Occipital lobe (tissue), 2 donors: ENCODE measurements around the gene AGFG2. TPM values are rescaled to one million over a fixed set of nuclear protein-coding genes. Genes with fewer than 3 reads are reported as not detected.
"Not testable (repeated sequence)": the region's sequence is repeated elsewhere in the genome, so short reads cannot be mapped to it uniquely, and the experiment has no call there.

Source experiments
- DNase-seq: peaks from one replicate; lab custom pipeline; 2025; lab: John Stamatoyannopoulos, UW
- total RNA-seq: library from RNA; depleted of rRNA; stranded (reverse); fragments of >200 nt; gene quantifications from one replicate; pipeline ENCODE4 v1.2.3, GENCODE V29; 2014

The AGFG2 gene
- total RNA-seq, 1 donor from 2014 or later = 2.0 TPM

DNA sequence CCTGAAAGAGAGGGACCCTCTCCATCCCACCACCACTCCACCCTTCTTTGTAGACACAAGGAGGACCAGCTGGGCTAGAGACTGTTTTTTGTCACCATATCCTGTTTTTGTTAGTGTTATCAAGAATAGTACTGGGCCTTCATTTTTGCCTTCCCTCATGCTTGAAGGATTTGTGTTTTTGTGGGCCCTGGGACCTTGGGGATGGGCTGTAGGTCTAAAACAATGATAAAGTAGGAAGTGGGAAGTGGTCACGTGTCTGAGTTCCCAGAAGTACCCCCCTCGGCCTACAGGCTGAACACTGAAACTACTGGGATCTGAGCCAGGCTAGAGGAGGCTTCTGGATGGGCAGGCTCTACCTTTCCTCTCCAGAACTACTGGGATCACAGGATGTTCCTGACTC lies 8.9 kb downstream of the AGFG2 start:
- DNase-seq = no peak

GRCh38 chr7:100548446-100548845 lies 9.4 kb downstream of the AGFG2 start:
- DNase-seq = not testable (repeated sequence)

- DNase-seq = no peak
Observed at GRCh38 chr7:100552532-100552931, 13.5 kb downstream of the AGFG2 start.

DNA sequence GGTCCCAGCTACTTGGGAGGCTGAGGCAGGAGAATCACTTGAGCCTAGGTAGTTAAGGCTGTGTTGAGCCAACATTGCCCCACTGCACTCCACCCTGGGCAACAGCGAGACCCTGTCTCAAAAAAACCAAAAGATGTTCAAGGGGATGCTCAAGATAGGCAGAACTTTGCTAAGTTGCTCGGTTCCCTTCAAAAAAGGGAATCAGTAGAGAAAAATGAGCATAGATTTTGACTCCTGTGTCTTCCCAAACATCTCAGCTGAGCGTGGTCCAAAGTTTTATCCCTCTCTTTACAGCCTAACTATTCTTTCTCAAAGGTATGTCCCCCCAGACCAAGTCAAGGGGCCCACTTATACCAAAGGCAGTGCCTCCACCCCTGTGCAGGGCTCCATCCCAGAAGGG lies 14.0 kb downstream of the AGFG2 start:
- DNase-seq = no peak

DNA sequence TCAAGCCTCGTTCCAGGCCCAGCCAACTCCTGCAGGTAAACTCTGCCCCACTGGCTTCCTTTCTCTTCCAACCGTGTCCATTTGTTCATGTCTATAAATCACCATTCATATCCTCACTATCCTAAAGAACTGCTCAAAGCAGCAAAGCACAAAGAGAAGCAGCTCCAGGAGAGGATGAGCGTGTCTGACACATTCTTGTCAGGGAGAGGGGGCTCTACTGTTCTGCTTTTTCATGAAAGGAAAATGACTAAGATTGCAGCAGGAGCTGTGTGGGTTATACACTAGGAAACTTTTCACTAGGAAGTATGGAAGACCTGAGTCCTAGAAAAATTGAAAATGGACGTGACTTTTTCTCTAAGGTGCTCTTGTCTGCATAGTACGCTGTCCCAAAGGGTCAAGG lies 16.7 kb downstream of the AGFG2 start:
- no peak for DNase-seq

- DNase-seq = no peak
Observed at GRCh38 chr7:100556541-100556940, 17.5 kb downstream of the AGFG2 start.

- DNase-seq = no peak
Observed at GRCh38 chr7:100559127-100559526, 20.1 kb downstream of the AGFG2 start.

DNA sequence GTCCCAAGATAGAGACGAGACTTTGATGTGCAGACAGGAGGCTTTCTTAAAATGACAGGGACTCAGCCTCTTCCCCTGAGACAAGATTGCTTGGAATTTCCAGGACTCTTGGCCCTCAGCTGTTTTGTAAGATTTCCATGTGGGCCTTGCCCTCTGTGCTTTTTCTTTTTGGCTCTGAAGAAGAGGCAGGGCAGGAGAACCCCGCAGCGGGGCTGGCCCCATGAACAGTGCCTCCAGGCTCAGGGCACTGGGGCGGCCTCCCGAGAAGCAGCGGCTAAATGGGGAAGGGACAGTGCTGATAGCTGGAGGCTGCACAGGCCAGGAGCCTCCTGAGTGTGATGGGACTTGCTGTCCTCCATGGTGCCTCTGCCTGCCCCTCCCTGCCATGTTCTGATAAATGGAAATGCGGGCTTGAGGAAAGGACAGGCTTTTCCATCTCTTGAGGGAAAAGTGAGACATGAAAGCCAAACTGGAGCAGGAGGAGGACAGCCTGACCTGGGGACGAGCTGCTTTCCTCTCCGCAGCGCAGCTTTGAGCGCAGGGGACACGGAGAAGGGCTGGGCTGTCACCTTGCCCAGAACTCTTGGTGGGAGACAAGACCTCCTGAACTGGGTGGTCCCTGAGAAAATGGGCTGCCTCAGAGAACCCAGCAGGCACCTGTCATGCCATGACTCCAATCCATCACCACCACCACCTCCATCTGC lies 22.6 kb downstream of the AGFG2 start:
- no peak for DNase-seq

GRCh38 chr7:100562195-100563099 lies 23.4 kb downstream of the AGFG2 start:
- DNase-seq = no peak

- DNase-seq = no peak
Observed at GRCh38 chr7:100563100-100563564, 24.1 kb downstream of the AGFG2 start.

DNA sequence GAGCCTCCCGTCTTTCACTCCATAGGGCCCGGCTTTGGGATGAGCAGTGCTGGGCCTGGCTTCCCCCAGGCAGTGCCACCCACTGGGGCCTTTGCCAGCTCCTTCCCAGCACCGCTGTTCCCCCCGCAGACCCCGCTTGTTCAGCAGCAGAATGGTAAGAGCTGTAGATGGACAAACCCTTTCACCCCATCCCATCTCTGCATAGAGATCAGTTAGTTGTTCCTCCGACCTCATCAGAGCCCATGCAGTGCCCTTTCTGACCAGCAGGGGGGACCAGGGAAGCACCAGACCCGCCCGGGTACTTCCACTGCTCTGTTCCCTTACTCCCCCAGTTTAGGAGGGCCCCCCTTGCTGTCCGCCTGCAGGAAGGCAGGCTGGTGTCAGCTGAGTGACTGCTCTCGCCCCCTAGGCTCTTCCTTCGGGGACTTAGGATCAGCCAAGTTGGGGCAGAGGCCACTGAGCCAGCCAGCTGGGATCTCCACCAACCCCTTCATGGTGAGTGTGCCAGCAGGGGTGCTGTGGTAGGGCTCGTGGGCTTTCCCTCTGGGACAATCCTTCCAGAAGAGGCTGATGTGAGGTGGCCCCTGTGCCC lies 24.9 kb downstream of the AGFG2 start:
- DNase-seq = no peak

DNA sequence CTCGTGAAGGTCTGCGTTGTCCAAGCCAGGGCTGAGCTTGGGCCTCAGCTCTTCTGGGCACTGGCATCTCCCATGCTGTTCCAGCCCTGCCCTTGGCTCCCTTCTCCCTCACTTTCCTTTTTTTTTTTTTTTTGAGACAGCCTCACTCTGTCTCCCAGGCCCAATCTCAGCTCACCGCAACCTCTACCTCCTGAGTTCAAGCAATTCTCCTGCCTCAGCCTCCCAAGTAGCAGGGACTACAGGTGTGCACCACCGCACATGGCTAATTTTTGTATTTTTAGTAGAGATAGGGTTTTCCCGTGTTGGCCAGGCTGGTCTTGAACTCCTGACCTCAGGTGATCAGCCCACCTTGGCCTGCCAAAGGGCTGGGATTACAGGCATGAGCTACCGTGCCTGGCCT lies 25.4 kb downstream of the AGFG2 start:
- not testable (repeated sequence) for DNase-seq

DNA sequence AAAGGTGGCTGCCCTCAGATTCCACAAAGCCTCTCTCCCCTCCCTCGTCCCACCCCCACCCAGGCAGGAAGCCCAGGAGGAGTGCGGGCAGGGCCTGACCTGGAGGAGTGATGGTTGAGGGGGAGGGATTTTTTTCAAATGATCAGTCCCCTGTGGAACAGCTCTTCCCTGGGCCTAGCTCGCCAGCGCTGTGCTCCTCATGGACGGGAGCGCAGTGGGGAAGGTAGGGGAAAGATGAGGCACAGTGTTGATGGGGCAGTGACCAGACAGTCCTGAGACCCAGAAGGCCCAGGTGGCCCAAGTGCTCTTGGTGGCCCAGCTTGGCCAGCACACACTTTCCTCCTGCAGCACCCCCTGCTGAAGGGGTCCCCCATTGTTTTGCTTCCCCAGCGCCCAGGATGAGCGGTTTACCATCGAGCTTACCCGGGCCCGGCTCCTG lies 26.1 kb downstream of the AGFG2 start:
- DNase-seq = no peak

DNA sequence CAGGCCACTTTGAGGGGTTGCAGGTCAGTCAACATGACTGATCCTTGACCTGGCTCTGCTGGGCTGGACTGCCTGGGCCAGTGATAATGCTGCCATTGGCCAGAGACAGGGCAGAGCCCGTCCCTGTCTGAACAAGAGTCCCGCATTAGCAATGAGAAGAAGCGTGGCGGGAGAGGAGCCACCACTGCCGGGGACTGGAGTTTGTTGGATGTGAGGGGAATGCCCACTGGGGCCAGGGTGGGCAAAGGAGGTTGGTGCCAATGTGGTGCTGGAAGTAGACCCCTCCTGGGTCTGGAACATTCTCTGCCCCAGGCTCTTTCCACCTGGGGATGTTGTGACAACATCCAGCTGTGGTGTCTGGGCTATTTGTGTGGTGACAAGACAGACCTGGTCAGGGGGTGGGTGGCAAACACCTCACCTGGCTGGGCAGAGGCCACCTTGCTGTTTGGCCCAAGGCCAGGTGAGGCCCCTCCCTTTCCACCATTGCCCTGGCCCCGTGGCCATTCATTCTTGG lies 27.1 kb downstream of the AGFG2 start:
- no peak for DNase-seq

DNA sequence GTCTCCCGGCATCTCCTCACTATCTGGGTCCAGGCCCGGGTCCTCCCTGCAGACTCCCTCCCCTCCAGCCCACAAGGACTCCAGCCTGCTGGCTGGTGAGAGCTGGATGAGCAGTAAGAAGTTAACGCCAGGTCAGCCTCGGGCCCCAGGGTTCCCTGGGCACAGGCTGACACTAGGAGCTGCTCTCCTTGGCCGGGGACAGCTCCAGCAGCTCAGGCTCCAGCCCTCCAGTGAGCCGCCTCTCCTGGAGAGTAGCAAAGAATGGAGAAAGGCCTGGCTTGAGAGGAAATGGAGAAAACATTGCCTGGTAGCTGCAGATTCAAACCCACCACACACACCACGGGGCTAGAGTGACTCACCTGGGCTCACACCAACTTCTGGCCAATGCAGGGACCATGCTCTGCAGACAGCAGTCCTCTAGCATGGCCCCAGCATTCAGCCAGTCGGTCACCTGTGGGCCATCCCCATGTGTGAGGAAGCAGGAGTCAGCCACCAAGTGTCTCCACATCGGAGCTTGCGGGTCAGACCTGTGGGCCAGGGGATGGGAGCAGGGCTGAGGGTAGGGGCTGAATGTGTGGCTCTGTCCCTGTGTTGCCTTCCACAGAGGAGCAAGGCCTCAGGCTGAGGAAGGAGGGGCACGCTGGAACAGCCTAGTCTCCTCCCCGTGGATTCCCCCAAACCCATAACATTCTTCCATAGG lies 28.2 kb downstream of the AGFG2 start:
- no peak for DNase-seq

GRCh38 chr7:100567751-100568175 lies 28.8 kb downstream of the AGFG2 start:
- DNase-seq = no peak

- no peak for DNase-seq
Observed at GRCh38 chr7:100568176-100568895, 29.3 kb downstream of the AGFG2 start.

DNA sequence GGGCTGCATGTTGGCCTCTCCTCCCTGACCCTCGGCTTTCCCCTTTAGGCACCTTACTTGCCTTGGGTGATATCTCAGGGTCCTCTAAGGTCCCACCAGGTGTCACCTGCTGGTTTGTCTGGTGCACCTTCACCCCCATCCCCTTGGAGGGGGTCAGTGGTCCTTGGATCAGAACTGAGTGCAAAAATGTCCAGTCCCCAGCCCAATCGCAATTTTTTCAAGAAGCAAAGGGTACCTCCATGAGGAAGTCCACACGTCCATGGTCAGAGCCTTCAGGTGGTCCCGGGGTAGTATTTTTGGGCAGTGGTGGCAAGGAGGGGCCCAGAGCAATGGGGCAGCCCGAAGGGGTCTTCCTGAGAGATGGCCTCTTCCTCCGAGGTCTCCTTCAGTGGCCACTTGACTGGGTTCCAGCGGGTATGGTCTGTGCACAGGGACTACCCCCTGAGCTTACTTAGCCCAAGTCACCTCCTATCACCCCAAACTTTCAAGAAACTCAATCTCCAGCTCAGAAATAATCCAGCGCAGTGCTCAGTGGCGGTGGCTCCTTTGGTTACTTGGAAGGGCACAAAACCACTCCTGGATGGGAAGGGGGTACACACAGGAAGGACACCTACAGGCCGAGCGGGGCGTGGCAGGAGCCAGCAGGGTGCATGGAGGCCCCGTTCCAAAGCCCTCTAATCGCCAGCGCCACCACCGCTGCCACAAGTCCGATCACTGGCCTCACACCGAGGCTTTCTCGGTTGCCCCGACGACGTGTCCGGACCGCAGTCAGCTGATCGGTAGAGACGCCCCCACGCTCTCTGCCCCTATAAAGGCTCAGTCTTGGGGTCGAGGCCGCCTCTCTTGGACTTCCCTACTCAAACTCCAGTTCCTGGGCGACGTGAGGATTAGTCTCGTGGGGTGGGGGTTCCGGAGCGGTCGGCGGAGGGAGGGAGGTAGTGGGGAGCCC lies 30.2 kb downstream of the AGFG2 start:
- peak; percentile 24 for DNase-seq
